ENCODE data around the gene PSMG3. TPM values are rescaled to one million over a fixed set of nuclear protein-coding genes. Genes with fewer than 3 reads are reported as not detected.

Gene PSMG3
- total RNA-seq, 4 donors from 2014 or later, result 22.0 to 37.7 (median 28.4) TPM

GRCh38 chr7:1563981-1564602 is 5.7 kb downstream of the PSMG3 start:
- TF ChIP-seq CTCF (IDR thresholded peaks at IDR 0.05), result no peak
- ATAC-seq (ENCODE audit: low FRiP score) (no peak), DNase-seq (ENCODE audit: low spot score) (no peak)

DNA sequence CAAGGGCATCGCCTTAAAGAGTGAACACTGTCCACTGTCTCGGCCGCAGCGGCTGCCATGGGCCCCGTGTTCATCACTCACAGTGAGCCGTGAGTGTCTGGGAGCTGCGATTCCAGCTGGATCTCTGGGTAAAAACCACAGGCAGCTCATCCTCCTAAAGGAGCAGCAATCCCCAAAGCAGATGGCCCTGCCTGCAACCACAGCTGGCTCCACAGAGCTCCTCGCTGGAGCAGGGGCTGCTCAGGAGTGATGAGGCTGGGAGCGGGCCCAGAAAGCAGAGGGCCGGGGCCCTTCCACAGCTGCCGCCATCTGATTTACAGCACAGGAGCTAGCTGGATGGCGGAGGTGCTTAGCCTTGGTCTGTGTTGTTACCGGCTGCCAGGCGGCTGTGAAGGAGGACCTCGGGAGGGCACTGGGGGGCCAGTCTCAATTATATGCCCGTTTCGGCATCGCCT is 7.2 kb downstream of the PSMG3 start:
- ATAC-seq (ENCODE audit: low FRiP score), result no peak
- TF ChIP-seq CTCF (IDR thresholded peaks at IDR 0.05), result no peak
- no peak for DNase-seq (ENCODE audit: low spot score)

DNA sequence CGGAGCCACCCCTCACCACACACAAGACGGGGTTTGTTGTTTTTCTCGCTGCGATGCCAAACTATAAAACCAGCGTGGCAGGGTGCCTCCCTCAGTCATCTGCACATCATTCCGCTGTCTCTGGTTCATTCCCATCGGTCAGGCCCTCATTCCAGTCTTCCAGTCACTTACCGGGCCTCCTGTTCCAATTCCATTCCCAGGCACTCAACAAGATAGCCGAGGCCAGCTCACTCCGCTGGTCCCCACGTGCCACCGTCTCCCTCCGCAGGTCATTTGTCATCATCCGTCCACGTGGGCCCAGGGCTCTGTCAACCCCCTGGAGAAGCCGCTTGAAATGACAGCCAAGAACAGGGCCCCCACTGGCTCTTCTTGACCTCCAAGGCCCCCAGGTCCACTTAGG is 7.7 kb downstream of the PSMG3 start:
- ATAC-seq (ENCODE audit: low FRiP score) (no peak), DNase-seq (ENCODE audit: low spot score) (no peak)

DNA sequence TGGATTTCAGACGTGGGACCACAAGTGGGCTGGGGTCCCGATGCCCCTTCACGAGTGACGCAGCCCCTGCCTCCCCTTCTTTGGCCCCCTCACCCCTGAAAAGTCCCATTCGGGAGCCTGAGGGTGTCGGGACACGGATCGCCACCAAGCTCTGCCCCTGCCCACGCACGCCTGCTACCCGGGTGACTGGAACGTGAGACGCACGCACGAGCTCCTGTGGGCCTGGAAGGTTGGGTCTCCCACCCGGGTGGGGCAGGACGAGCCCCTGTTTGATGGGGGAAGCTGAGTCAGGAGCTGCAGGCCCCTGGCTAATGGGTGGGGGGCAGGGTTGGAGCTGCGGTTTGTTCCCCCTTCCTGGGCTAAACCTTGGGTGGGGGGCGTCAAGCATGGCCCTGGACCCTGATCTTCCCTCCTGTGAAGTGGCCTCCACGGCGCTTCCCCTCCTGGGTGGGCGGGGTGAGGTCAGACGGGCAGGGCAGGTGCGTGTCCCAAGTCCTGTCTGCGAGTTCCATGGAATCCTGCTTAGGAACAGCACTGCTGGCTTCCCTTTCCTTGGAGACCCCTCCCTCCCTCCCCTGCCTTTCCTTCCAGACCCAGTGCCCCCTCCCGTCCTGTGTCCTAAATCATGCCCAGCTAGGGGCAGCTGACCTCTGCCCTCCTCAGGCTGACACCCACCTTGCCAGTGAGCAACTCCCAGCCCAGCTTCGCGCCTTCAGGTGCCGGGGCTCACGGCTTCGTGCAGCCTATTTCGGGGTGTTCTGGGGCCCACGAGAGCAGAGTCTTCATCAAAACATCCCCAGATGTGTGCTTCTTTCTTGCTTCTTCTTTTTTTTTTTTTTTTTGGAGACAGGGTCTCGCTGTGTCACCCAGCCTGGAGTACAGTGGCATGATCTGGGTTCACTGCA is 8.5 kb downstream of the PSMG3 start:
- no peak for TF ChIP-seq CTCF (IDR thresholded peaks at IDR 0.05)
- DNase-seq (ENCODE audit: low spot score) (no peak), ATAC-seq (ENCODE audit: low FRiP score) (no peak)

More for the DNA sequence above, 7.7 kb downstream of the PSMG3 start:
- TF ChIP-seq CTCF (IDR thresholded peaks at IDR 0.05), result no peak

DNA sequence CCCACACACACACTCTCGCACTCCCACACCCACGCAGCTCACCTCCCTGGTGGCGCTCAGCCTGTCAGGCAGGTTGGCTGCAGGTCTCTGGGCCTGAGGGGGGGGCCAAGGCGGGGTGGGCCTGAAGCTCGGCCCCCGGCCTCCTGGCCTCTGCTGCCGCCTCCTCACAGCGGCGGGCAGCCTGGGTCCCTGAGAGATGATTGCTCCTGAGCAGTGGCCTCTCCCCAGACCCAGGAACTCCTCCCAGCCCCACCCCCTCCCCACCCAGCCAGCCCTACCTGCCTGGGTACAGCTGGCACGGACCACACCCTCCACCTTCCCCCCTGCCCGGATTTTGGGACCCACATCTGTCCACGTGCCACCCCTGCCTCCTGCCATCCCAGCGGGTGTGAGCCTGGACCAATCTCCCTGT is 9.2 kb downstream of the PSMG3 start:
- TF ChIP-seq CTCF (IDR thresholded peaks at IDR 0.05), result no peak
- DNase-seq (ENCODE audit: low spot score) (no peak), ATAC-seq (ENCODE audit: low FRiP score) (no peak)

GRCh38 chr7:1559626-1560590 is 9.9 kb downstream of the PSMG3 start:
- no peak for TF ChIP-seq CTCF (IDR thresholded peaks at IDR 0.05)
- DNase-seq (ENCODE audit: low spot score) (no peak), ATAC-seq (ENCODE audit: low FRiP score) (no peak)
